ENCODE data around the gene KPNA6. TPM values are rescaled to one million over a fixed set of nuclear protein-coding genes. Genes with fewer than 3 reads are reported as not detected.
"Not testable (repeated sequence)": the region's sequence is repeated elsewhere in the genome, so short reads cannot be mapped to it uniquely, and the experiment has no call there.

The KPNA6 gene
- 10 to 100 TPM; 37.9 to 56.9 TPM for total RNA-seq

- H3K9me3 ChIP-seq: no peaks in the 10 kb centered on the region
- H3K27ac ChIP-seq: peak within 1 kb of the TSS; percentile 88 to 90
- peaks cover 5% of the 10 kb centered on the region for H3K4me1 ChIP-seq (replicated peaks)
- TF ChIP-seq POLR2AphosphoS5 (IDR thresholded peaks at IDR 0.05) (peak; percentile 96), POLR2A (IDR thresholded peaks at IDR 0.05) (peak; percentile 42), CTCF (IDR thresholded peaks at IDR 0.05) (peak in 2 of 4 experiments; percentile 20 to 21)
- H3K4me3 ChIP-seq: peak within 1 kb of the TSS; percentile 78 to 95
- H3K36me3 ChIP-seq: no peaks in the 10 kb centered on the region
- intact Hi-C loops (cut with DNase I): no loop called here
- WGBS: under 1% methylated on average over 40 of the region's 45 CpGs
- H3K27me3 ChIP-seq (replicated peaks; ENCODE audit: insufficient read depth): no peaks in the 10 kb centered on the region
- DNase-seq (ENCODE audit: low spot score): peak; percentile 87
Measured at GRCh38 chr1:32107742-32108661, at the start of gene KPNA6. TSS of gene KPNA6 (plus strand) at chr1:32108056. CDS start at chr1:32108131, 75 bp downstream.

- no peak for DNase-seq (ENCODE audit: low spot score)
- TF ChIP-seq POLR2AphosphoS5 (IDR thresholded peaks at IDR 0.05): no peak
- TF ChIP-seq CTCF (IDR thresholded peaks at IDR 0.05): no peak
- no peak for TF ChIP-seq POLR2A (IDR thresholded peaks at IDR 0.05)
- intact Hi-C loops (cut with DNase I): loop anchor here (5.0 to 10.0 kb wide), 2 partner anchors 84 to 296 kb away; partner anchors contain the start of gene ADGRB2
- H3K36me3 ChIP-seq: no peaks in the 10 kb centered on the region
- no peaks in the 10 kb centered on the region for H3K9me3 ChIP-seq
- peaks cover 5% of the 10 kb centered on the region for H3K4me1 ChIP-seq (replicated peaks)
- H3K27me3 ChIP-seq (replicated peaks; ENCODE audit: insufficient read depth): no peaks in the 10 kb centered on the region
- no peak overlapping the region for H3K4me3 ChIP-seq
- H3K27ac ChIP-seq: no peak overlapping the region
Measured at GRCh38 chr1:32060914-32061313, 46.9 kb upstream of the KPNA6 start.

- intact Hi-C loops (cut with DNase I): loop anchor here (5.0 to 10.0 kb wide), 2 partner anchors 86 to 298 kb away; partner anchors contain the start of gene ADGRB2
- peak overlapping the region; percentile 15 to 31 for H3K27ac ChIP-seq
Measured at GRCh38 chr1:32062867-32063230, 45.0 kb upstream of the KPNA6 start.

GRCh38 chr1:32063261-32063681 is 44.6 kb upstream of the KPNA6 start:
- 6% methylated on average over 1 of the region's 1 CpG for WGBS
- TF ChIP-seq CTCF (IDR thresholded peaks at IDR 0.05) (peak in 3 of 4 experiments; percentile 36 to 76 (median 67)), POLR2AphosphoS5 (IDR thresholded peaks at IDR 0.05) (peak; percentile 37), POLR2A (IDR thresholded peaks at IDR 0.05) (no peak)
- Histone ChIP-seq H3K9me3 (no peaks in the 10 kb centered on the region), H3K4me3 (no peak overlapping the region), H3K4me1 (replicated peaks) (peaks cover 5% of the 10 kb centered on the region), H3K27me3 (replicated peaks; ENCODE audit: insufficient read depth) (no peaks in the 10 kb centered on the region), H3K36me3 (no peaks in the 10 kb centered on the region), H3K27ac (peak overlapping the region; percentile 15 to 31)
- DNase-seq (ENCODE audit: low spot score): no peak
- intact Hi-C loops (cut with DNase I): loop anchor here (5.0 to 10.0 kb wide), 2 partner anchors 86 to 298 kb away; partner anchors contain the start of gene ADGRB2

More at GRCh38 chr1:32062867-32063230, 45.0 kb upstream of the KPNA6 start:
- 42% methylated on average over 4 of the region's 4 CpGs for WGBS
- H3K4me3 ChIP-seq: no peak overlapping the region
- peaks cover 5% of the 10 kb centered on the region for H3K4me1 ChIP-seq (replicated peaks)
- no peak for TF ChIP-seq POLR2A (IDR thresholded peaks at IDR 0.05)
- no peak for TF ChIP-seq CTCF (IDR thresholded peaks at IDR 0.05)
- TF ChIP-seq POLR2AphosphoS5 (IDR thresholded peaks at IDR 0.05): no peak
- no peaks in the 10 kb centered on the region for H3K36me3 ChIP-seq
- DNase-seq (ENCODE audit: low spot score): no peak
- no peaks in the 10 kb centered on the region for H3K27me3 ChIP-seq (replicated peaks; ENCODE audit: insufficient read depth)
- no peaks in the 10 kb centered on the region for H3K9me3 ChIP-seq

GRCh38 chr1:32065613-32066488 is 42.0 kb upstream of the KPNA6 start:
- intact Hi-C loops (cut with DNase I): loop anchor here (10.0 kb wide), 1 partner anchor 301 kb away; the partner anchor contains the start of gene ADGRB2
- 68% methylated on average over 21 of the region's 21 CpGs for WGBS
- not testable (repeated sequence) for H3K4me3 ChIP-seq; H3K36me3 ChIP-seq; DNase-seq (ENCODE audit: low spot score); H3K9me3 ChIP-seq; H3K4me1 ChIP-seq (replicated peaks); H3K27me3 ChIP-seq (replicated peaks; ENCODE audit: insufficient read depth)
- H3K27ac ChIP-seq: peak overlapping the region in 1 of 2 donors; percentile 20

All from prostate gland (tissue), 2 donors.